NCI-H2029 (cell line): ENCODE measurements around the gene DIAPH3.

Experiments
- DNase-seq: peaks from one replicate; lab custom pipeline; 2025; lab: John Stamatoyannopoulos, UW

Gene DIAPH3

GRCh38 chr13:59954601-59955000 is 209.1 kb downstream of the DIAPH3 start:
- DNase-seq: no peak

GRCh38 chr13:59951011-59951410 is 212.7 kb downstream of the DIAPH3 start:
- DNase-seq: no peak

GRCh38 chr13:59950266-59950665 is 213.5 kb downstream of the DIAPH3 start:
- DNase-seq: no peak

- no peak for DNase-seq
Measured at GRCh38 chr13:59948686-59949085, 215.0 kb downstream of the DIAPH3 start.

GRCh38 chr13:59946944-59947343 is 216.8 kb downstream of the DIAPH3 start:
- DNase-seq: no peak

- DNase-seq: peak; percentile 54
Measured at GRCh38 chr13:59931621-59932020, 232.1 kb downstream of the DIAPH3 start.

- DNase-seq: no peak
Measured at GRCh38 chr13:59924256-59924655, 239.5 kb downstream of the DIAPH3 start.

GRCh38 chr13:59915252-59915651 is 248.5 kb downstream of the DIAPH3 start:
- no peak for DNase-seq

GRCh38 chr13:59914556-59914955 is 249.2 kb downstream of the DIAPH3 start:
- DNase-seq: no peak

GRCh38 chr13:59906413-59907049 is 257.2 kb downstream of the DIAPH3 start:
- DNase-seq: no peak

GRCh38 chr13:59901191-59901590 is 262.5 kb downstream of the DIAPH3 start:
- no peak for DNase-seq

- DNase-seq: no peak
Measured at GRCh38 chr13:59898066-59898465, 265.7 kb downstream of the DIAPH3 start.

GRCh38 chr13:59893266-59893665 is 270.5 kb downstream of the DIAPH3 start:
- no peak for DNase-seq

GRCh38 chr13:59891053-59891452 is 272.7 kb downstream of the DIAPH3 start:
- no peak for DNase-seq

- DNase-seq: no peak
Measured at GRCh38 chr13:59890054-59890453, 273.7 kb downstream of the DIAPH3 start.

GRCh38 chr13:59888408-59888807 is 275.3 kb downstream of the DIAPH3 start:
- no peak for DNase-seq

- no peak for DNase-seq
Measured at GRCh38 chr13:59885076-59885475, 278.7 kb downstream of the DIAPH3 start.

- no peak for DNase-seq
Measured at GRCh38 chr13:59883885-59884284, 279.8 kb downstream of the DIAPH3 start.

- no peak for DNase-seq
Measured at GRCh38 chr13:59880468-59880867, 283.3 kb downstream of the DIAPH3 start.

- DNase-seq: no peak
Measured at GRCh38 chr13:59879281-59879680, 284.4 kb downstream of the DIAPH3 start.

GRCh38 chr13:59877933-59878332 is 285.8 kb downstream of the DIAPH3 start:
- DNase-seq: no peak

- DNase-seq: no peak
Measured at GRCh38 chr13:59874973-59875372, 288.8 kb downstream of the DIAPH3 start.

- no peak for DNase-seq
Measured at GRCh38 chr13:59873856-59874255, 289.9 kb downstream of the DIAPH3 start.

- no peak for DNase-seq
Measured at GRCh38 chr13:59873309-59873708, 290.4 kb downstream of the DIAPH3 start.
